Upper lobe of left lung (tissue), 6 donors: Measurements from ENCODE around the gene CELSR2. TPM values are rescaled to one million over a fixed set of nuclear protein-coding genes. Genes with fewer than 3 reads are reported as not detected.

Experiments
- ATAC-seq, 2 donors: fragments of 200-7000 bp; cut with Tn5 transposase; one replicate each; pipeline ENCODE4 v1.9.1; 2022; ENCODE audit warnings: mild to moderate bottlenecking in 2 of 2, moderate library complexity in 2 of 2; ENCODE audit not compliant: low FRiP score in 2 of 2
- DNase-seq, 2 donors: peaks; one replicate each; pipeline ENCODE4 v3.0.0-alpha.2; 2019 to 2020
- H3K27ac ChIP-seq, 4 donors: fragments of 200-600 bp; sonication (generic); one replicate each; pipeline ENCODE4 v1.5.1; 2016 to 2019
- H3K27me3 ChIP-seq, 4 donors: fragments of 200-600 bp; sonication (generic); one replicate each; pipeline ENCODE4 v1.5.1; 2017 to 2019
- H3K36me3 ChIP-seq, 4 donors: fragments of 200-600 bp; sonication (generic); one replicate each; pipeline ENCODE4 v1.5.1; 2016 to 2019
- H3K4me1 ChIP-seq, 4 donors: fragments of 200-600 bp; sonication (generic); one replicate each; pipeline ENCODE4 v1.5.1; 2018 to 2019
- H3K4me3 ChIP-seq, 4 donors: fragments of 200-600 bp; sonication (generic); one replicate each; pipeline ENCODE4 v1.5.1; 2017 to 2019; ENCODE audit warnings: mild to moderate bottlenecking in 2 of 4, moderate library complexity in 1 of 4
- H3K9me3 ChIP-seq, 4 donors: fragments of 200-600 bp; sonication (generic); one replicate each; pipeline ENCODE4 v1.5.1; 2018 to 2019
- CTCF ChIP-seq, 6 experiments: fragments of 450-650 bp in 4 of 6; fragments of 200-600 bp in 2 of 6; sonication (generic) in 2 of 6; IDR thresholded peaks; one replicate each; pipeline ENCODE4 v1.5.1; 2016 to 2019; ENCODE audit warnings: antibody characterized with exemption in 6 of 6
- EP300 ChIP-seq, 4 donors: sonication (generic); formaldehyde crosslinking; IDR thresholded peaks; one replicate each; pipeline ENCODE4 v1.5.1; 2017; ENCODE audit warnings: antibody characterized with exemption in 4 of 4, control low read depth in 2 of 4
- POLR2A ChIP-seq, 4 donors: fragments of 450-650 bp; IDR thresholded peaks; one replicate each; pipeline ENCODE4 v1.5.1; 2016 to 2017; ENCODE audit warnings: antibody characterized with exemption in 4 of 4, mild to moderate bottlenecking in 2 of 4
- POLR2AphosphoS5 ChIP-seq, 2 donors: sonication (generic); formaldehyde crosslinking; IDR thresholded peaks; one replicate each; pipeline ENCODE4 v1.5.1; 2017; ENCODE audit warnings: antibody characterized with exemption in 2 of 2
- WGBS, 2 donors: methylation state at CpG; one replicate each; pipeline ENCODE4 v1.1.5; 2017 to 2018; 5-methylcytosine and 5-hydroxymethylcytosine counted together
- total RNA-seq, 6 donors: library from RNA; depleted of rRNA in 4 of 6; stranded (reverse); fragments of >200 nt in 4 of 6; gene quantifications; one replicate each; pipeline versions ENCODE4 v1.1.0 to v1.2.1, GENCODE V29; 2016 to 2021
- donor health status: DM: no; HTN: no; CAD: no; lungs with moderate emphysema.
- donor health status: DM: no; HTN: yes; CAD: no; lungs with severe emphysema.

The CELSR2 gene
- 10 to 100 TPM in 2 of 6 donors, 1 to 10 TPM in 4; 5.9 to 27.2 (median 8.8) TPM for total RNA-seq

- Histone ChIP-seq H3K4me1 (peaks cover 9 to 26% (median 14%) of the 10 kb centered on the region in 4 donors), H3K27me3 (peaks cover 0 to 7% (median 2%) of the 10 kb centered on the region in 4 donors), H3K27ac (peak within 1 kb of the TSS in 1 of 4 donors; percentile 49), H3K4me3 (peak within 1 kb of the TSS; percentile 11 to 79 (median 71)), H3K9me3 (no peaks in the 10 kb centered on the region), H3K36me3 (no peaks in the 10 kb centered on the region)
- DNase-seq (peak; percentile 78 to 92), ATAC-seq (peak; percentile 68 to 83)
- WGBS, 2 donors = 15 to 47% methylated on average over 3 to 45 of the region's 49 CpGs
- TF ChIP-seq EP300 (IDR thresholded peaks at IDR 0.05) (no peak), CTCF (IDR thresholded peaks at IDR 0.05) (no peak), POLR2A (IDR thresholded peaks at IDR 0.05) (peak in 1 of 4 donors; percentile 23), POLR2AphosphoS5 (IDR thresholded peaks at IDR 0.05) (peak in 1 of 2 donors; percentile 31)
Measured at GRCh38 chr1:109248797-109249629, at the start of gene CELSR2. CELSR2 (plus strand) TSS chr1:109249539; CDS start chr1:109250080, 541 bp downstream.

GRCh38 chr1:109199710-109200109, 49.6 kb upstream of the CELSR2 start:
- ATAC-seq = no peak
- H3K9me3 ChIP-seq = no peaks in the 10 kb centered on the region
- DNase-seq = peak in 1 of 2 donors; percentile 21
- no peaks in the 10 kb centered on the region for H3K27me3 ChIP-seq
- H3K36me3 ChIP-seq = no peaks in the 10 kb centered on the region
- peaks cover 0 to 11% (median 6%) of the 10 kb centered on the region in 4 donors for H3K4me1 ChIP-seq
- 64 to 68% methylated on average over 10 of the region's 10 CpGs for WGBS, 2 donors
- TF ChIP-seq POLR2AphosphoS5 (IDR thresholded peaks at IDR 0.05) (no peak), EP300 (IDR thresholded peaks at IDR 0.05) (no peak), CTCF (IDR thresholded peaks at IDR 0.05) (no peak), POLR2A (IDR thresholded peaks at IDR 0.05) (no peak)
- no peak overlapping the region for H3K4me3 ChIP-seq
- no peak overlapping the region for H3K27ac ChIP-seq

GRCh38 chr1:109201123-109201703, 48.1 kb upstream of the CELSR2 start:
- no peaks in the 10 kb centered on the region for H3K9me3 ChIP-seq
- H3K27me3 ChIP-seq = no peaks in the 10 kb centered on the region
- peaks cover 0 to 11% (median 6%) of the 10 kb centered on the region in 4 donors for H3K4me1 ChIP-seq
- H3K36me3 ChIP-seq = no peaks in the 10 kb centered on the region
- peak in 1 of 2 donors; percentile 53 for ATAC-seq
- DNase-seq = peak in 1 of 2 donors; percentile 44
- no peak overlapping the region for H3K27ac ChIP-seq
- peak in 5 of 6 experiments; percentile 30 to 49 (median 33) for TF ChIP-seq CTCF (IDR thresholded peaks at IDR 0.05)
- no peak for TF ChIP-seq EP300 (IDR thresholded peaks at IDR 0.05)
- 64 to 69% methylated on average over 2 of the region's 2 CpGs for WGBS, 2 donors
- no peak overlapping the region for H3K4me3 ChIP-seq

- Histone ChIP-seq H3K4me1 (no peaks in the 10 kb centered on the region), H3K36me3 (no peaks in the 10 kb centered on the region), H3K27me3 (no peaks in the 10 kb centered on the region), H3K4me3 (no peak overlapping the region), H3K27ac (no peak overlapping the region), H3K9me3 (no peaks in the 10 kb centered on the region)
- 66% methylated on average over 5 of the region's 5 CpGs for WGBS, 2 donors
- no peak for ATAC-seq
- TF ChIP-seq CTCF (IDR thresholded peaks at IDR 0.05) (no peak), POLR2AphosphoS5 (IDR thresholded peaks at IDR 0.05) (no peak)
- DNase-seq = no peak
Measured at GRCh38 chr1:109204484-109204883, 44.9 kb upstream of the CELSR2 start.
